Stimulated activated CD8-positive, alpha-beta memory T cell treated with anti-CD3 and anti-CD28 coated beads, Interleukin-2, amount 100 ng/mL, for 1 hour (primary cell): ENCODE results near the gene SPATA31E1.

Source experiments
- DNase-seq, 2 donors: peaks; one replicate each; pipeline ENCODE4 v3.0.0-alpha.2; 2020; ENCODE audit warnings: low read depth in 2 of 2

SPATA31E1 gene

GRCh38 chr9:87863882-87864465 lies 18.7 kb upstream of the SPATA31E1 start:
- DNase-seq: no peak

DNA sequence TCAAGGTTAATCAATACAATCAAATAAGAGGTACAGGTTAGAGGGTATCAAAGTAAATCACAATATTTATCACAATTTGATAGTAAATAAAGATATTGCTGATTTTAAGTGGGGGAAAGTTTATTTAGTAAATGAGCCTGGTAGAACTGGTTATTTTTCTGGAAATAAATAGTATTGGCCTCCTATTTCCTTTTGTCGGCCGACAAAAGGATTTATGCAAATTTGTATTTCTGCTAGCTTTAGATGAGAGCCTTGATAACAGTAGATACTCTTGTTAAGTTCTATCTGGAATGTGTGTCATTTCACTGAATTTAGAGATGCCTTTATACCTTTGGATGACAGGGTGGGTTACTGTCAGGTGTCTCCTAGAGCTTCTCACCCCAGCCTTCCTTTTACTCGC lies 17.8 kb upstream of the SPATA31E1 start:
- DNase-seq: no peak

DNA sequence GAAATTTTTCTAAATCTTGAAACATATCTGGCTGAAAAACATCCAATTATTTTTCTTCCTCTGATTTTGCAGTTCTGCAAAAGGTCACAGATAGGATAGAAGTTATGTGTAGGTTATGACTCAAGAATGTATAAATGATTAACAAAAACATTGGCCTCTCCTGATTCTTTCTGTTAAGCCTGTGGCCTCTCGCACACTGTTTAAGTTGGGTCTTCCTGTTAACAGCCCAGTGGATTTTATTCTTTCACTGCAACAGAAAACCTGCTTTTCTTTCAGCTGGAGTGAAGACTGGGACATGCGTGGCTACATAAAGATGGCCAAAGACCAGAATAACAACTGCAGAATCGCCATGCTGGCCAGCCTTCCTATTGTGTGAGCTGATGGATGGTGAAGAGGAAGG lies 17.1 kb upstream of the SPATA31E1 start:
- no peak for DNase-seq

DNA sequence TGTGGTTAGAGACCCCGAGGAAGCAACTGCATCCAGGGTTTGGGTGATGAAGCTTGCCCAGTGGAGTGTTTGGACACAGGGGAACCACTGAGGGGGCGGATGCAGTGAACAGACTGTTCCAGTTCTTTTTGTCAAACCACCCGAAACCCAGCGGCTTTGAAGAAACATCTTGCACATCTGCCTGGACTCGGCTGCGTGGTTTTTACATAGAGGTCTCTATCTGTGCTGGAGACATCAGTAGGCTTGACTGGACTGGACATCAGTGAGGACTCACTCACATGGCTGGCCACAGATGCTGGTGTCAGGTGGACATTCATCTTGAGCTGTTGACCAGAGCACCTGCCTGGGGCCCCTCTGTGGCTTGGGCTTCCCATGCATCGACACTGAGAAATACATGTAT lies 15.3 kb upstream of the SPATA31E1 start:
- no peak for DNase-seq

GRCh38 chr9:87868175-87868574 lies 14.5 kb upstream of the SPATA31E1 start:
- no peak for DNase-seq

- no peak for DNase-seq
Measured at GRCh38 chr9:87868635-87869034, 14.0 kb upstream of the SPATA31E1 start.

GRCh38 chr9:87869082-87869481 lies 13.6 kb upstream of the SPATA31E1 start:
- DNase-seq: no peak

GRCh38 chr9:87871425-87872078 lies 11.1 kb upstream of the SPATA31E1 start:
- no peak for DNase-seq

- DNase-seq: no peak
Measured at GRCh38 chr9:87872079-87872624, 10.5 kb upstream of the SPATA31E1 start.

DNA sequence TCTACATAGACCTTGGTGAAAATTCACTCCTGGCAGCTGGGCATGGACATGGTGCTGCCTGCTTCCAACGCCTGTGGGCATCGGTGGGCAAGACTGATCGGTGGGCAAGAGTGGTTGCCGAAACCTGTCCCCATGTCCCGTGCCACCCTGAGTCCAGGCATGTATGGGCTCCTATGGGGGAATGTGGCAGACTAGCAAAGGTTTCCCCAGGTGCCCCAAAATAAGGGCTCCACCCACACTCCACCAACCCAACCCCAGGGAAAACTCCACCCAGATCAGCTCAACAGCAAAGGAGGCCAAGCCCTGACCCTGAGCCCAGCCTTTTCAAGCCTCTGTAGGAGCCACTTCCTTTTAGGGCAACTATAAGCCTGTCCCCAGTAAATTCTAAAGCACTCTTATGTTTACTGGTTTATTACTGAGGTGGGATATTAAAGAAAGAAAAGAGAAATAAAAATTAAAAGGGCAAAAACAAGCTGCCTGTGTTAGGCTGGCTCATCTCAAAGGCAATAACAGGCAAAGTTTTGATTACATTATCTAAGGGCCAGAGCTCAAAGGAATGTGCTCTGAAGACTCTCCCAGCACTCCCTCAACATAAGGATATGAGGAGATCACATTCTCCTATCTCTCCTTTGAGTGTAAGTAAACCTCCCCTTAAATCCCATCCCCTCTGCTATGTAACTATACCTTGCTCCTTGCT lies 8.9 kb upstream of the SPATA31E1 start:
- DNase-seq: no peak

GRCh38 chr9:87874304-87874623 lies 8.4 kb upstream of the SPATA31E1 start:
- DNase-seq: no peak

GRCh38 chr9:87875060-87875459 lies 7.6 kb upstream of the SPATA31E1 start:
- no peak for DNase-seq

GRCh38 chr9:87875831-87876545 lies 6.7 kb upstream of the SPATA31E1 start:
- DNase-seq: no peak

- no peak for DNase-seq
Measured at GRCh38 chr9:87876708-87877107, 6.0 kb upstream of the SPATA31E1 start.

- no peak for DNase-seq
Measured at GRCh38 chr9:87878989-87879511, 3.6 kb upstream of the SPATA31E1 start.

GRCh38 chr9:87880116-87880515 lies 2.6 kb upstream of the SPATA31E1 start:
- DNase-seq: no peak

- no peak for DNase-seq
Measured at GRCh38 chr9:87880683-87881082, 2.0 kb upstream of the SPATA31E1 start.

DNA sequence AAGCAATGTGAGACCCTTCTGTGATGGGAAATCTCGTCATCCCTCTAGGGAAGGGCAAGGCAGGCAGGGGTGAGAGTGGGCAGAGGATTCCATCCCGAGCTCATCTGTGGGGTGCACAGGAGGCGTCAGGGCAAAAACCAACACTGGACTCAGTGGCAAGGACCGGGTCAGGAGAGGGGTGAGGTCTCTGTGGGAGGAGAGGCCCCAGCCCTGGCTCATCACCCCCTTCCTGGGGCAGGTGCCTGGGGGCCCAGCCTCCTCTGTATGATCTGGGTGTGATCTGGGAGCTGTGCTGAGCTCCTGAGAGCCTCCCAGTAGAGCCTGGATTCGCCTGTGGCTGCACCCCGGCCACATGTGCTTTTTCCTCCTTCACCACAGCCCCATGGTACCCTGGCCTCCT lies 597 bp downstream of the SPATA31E1 start:
- DNase-seq: no peak

- DNase-seq: no peak
Measured at GRCh38 chr9:87883990-87884389, 1.3 kb downstream of the SPATA31E1 start.

- DNase-seq: no peak
Measured at GRCh38 chr9:87884578-87885459, 2.1 kb downstream of the SPATA31E1 start.

- DNase-seq: no peak
Measured at GRCh38 chr9:87885484-87886189, 3.0 kb downstream of the SPATA31E1 start.
